DND-41 (cell line): ENCODE data around the gene NLGN1.

Source experiments
- CTCF ChIP-seq: IDR thresholded peaks from 2 replicates; pipeline ENCODE4 v1.5.1; 2012; ENCODE audit warnings: borderline replicate concordance, low read length, moderate library complexity, mild to moderate bottlenecking; ENCODE audit not compliant: poor library complexity, severe bottlenecking; ENCODE audit errors: extremely low read depth
- EZH2 ChIP-seq: IDR thresholded peaks from 3 replicates; pipeline ENCODE4 v1.6.1; 2012; ENCODE audit warnings: borderline replicate concordance, low read depth, mild to moderate bottlenecking, moderate library complexity, low read length, inconsistent platforms; ENCODE audit not compliant: severe bottlenecking

- no peak for TF ChIP-seq CTCF
- TF ChIP-seq EZH2: no peak
Measured at GRCh38 chr3:174168538-174169254, 771.2 kb downstream of the NLGN1 start.
